Activated CD4-positive, alpha-beta T cell treated with anti-CD3 and anti-CD28 coated beads, Interleukin-2, amount 50 U/mL, for 1 hour (primary cell): ENCODE data around the gene EML4.

ENCODE experiments used
- DNase-seq: peaks from one replicate; pipeline ENCODE4 v3.0.0-alpha.2; 2020

The EML4 gene

GRCh38 chr2:42229949-42230348 lies 60.8 kb downstream of the EML4 start:
- no peak for DNase-seq

GRCh38 chr2:42230891-42231290 lies 61.7 kb downstream of the EML4 start:
- no peak for DNase-seq

GRCh38 chr2:42232024-42232423 lies 62.9 kb downstream of the EML4 start:
- DNase-seq, result no peak

GRCh38 chr2:42233976-42234441 lies 64.9 kb downstream of the EML4 start:
- DNase-seq, result no peak

- no peak for DNase-seq
Observed at GRCh38 chr2:42236911-42237310, 67.8 kb downstream of the EML4 start.

- peak; percentile 29 for DNase-seq
Observed at GRCh38 chr2:42238644-42239288, 69.6 kb downstream of the EML4 start.

GRCh38 chr2:42239289-42239661 lies 70.1 kb downstream of the EML4 start:
- DNase-seq, result no peak

GRCh38 chr2:42239811-42240210 lies 70.7 kb downstream of the EML4 start:
- no peak for DNase-seq

- no peak for DNase-seq
Observed at GRCh38 chr2:42241517-42241916, 72.4 kb downstream of the EML4 start.

- DNase-seq, result no peak
Observed at GRCh38 chr2:42243297-42243696, 74.1 kb downstream of the EML4 start.

GRCh38 chr2:42244520-42244919 lies 75.4 kb downstream of the EML4 start:
- DNase-seq, result no peak

- DNase-seq, result no peak
Observed at GRCh38 chr2:42245396-42245795, 76.2 kb downstream of the EML4 start.

GRCh38 chr2:42246562-42246961 lies 77.4 kb downstream of the EML4 start:
- DNase-seq, result no peak

GRCh38 chr2:42248846-42249245 lies 79.7 kb downstream of the EML4 start:
- no peak for DNase-seq

GRCh38 chr2:42249284-42249683 lies 80.1 kb downstream of the EML4 start:
- DNase-seq, result no peak

- no peak for DNase-seq
Observed at GRCh38 chr2:42249887-42250286, 80.7 kb downstream of the EML4 start.

- no peak for DNase-seq
Observed at GRCh38 chr2:42250925-42251324, 81.8 kb downstream of the EML4 start.

- DNase-seq, result no peak
Observed at GRCh38 chr2:42252464-42252863, 83.3 kb downstream of the EML4 start.

- no peak for DNase-seq
Observed at GRCh38 chr2:42254186-42254895, 85.2 kb downstream of the EML4 start.

GRCh38 chr2:42256505-42256904 lies 87.4 kb downstream of the EML4 start:
- no peak for DNase-seq

- DNase-seq, result no peak
Observed at GRCh38 chr2:42261518-42262195, 92.5 kb downstream of the EML4 start.

- no peak for DNase-seq
Observed at GRCh38 chr2:42266236-42266635, 97.1 kb downstream of the EML4 start.

GRCh38 chr2:42267530-42267929 lies 98.4 kb downstream of the EML4 start:
- no peak for DNase-seq

GRCh38 chr2:42268528-42269151 lies 99.5 kb downstream of the EML4 start:
- DNase-seq, result no peak
